Astrocyte (in vitro differentiated cells and primary cell): ENCODE measurements around the gene CNPY3.
"Not testable (repeated sequence)": the region's sequence is repeated elsewhere in the genome, so short reads cannot be mapped to it uniquely, and the experiment has no call there.

Source experiments
- CTCF ChIP-seq: IDR thresholded peaks from 2 replicates; pipeline ENCODE4 v1.5.1; 2011; ENCODE audit warnings: low read depth, mild to moderate bottlenecking, inconsistent platforms, low read length, moderate library complexity; ENCODE audit not compliant: insufficient read depth
- EZH2 ChIP-seq: IDR thresholded peaks from 2 replicates; pipeline ENCODE4 v1.6.1; 2012; ENCODE audit warnings: mild to moderate bottlenecking, low read length, inconsistent platforms; ENCODE audit not compliant: insufficient read depth

- not testable (repeated sequence) for TF ChIP-seq CTCF, EZH2
Measured at GRCh38 chr6:42888201-42888600, 41.1 kb upstream of the CNPY3 start.
